Bronchial epithelial cell (primary cell): Measurements from ENCODE around the gene ADIG. TPM values are rescaled to one million over a fixed set of nuclear protein-coding genes. Genes with fewer than 3 reads are reported as not detected.

Experiments used
- DNase-seq: peaks from one replicate; pipeline ENCODE4 v3.0.0-alpha.2; 2010; ENCODE audit warnings: low read depth
- FAIRE-seq: peaks from 2 replicates; lab custom pipeline; 2011; peaks lifted over from hg19 to GRCh38; lab: Jason Lieb, UNC
- H3K27me3 ChIP-seq: 2 replicates; pipeline ENCODE4 v1.5.1; 2011; ENCODE audit warnings: low read length; ENCODE audit not compliant: control insufficient read depth, insufficient read depth
- H3K36me3 ChIP-seq: 2 replicates; pipeline ENCODE4 v1.5.1; 2011; ENCODE audit warnings: low read length; ENCODE audit not compliant: control insufficient read depth, insufficient read depth
- H3K4me3 ChIP-seq: 2 replicates; pipeline ENCODE4 v1.5.1; 2011; ENCODE audit warnings: mild to moderate bottlenecking, low read depth, low read length, control low read depth
- CTCF ChIP-seq: IDR thresholded peaks from 2 replicates; pipeline ENCODE4 v1.5.1; 2011; ENCODE audit warnings: mild to moderate bottlenecking, moderate library complexity, low read length, control low read depth, inconsistent platforms; ENCODE audit not compliant: insufficient read depth, severe bottlenecking
- total RNA-seq: library from RNA; depleted of rRNA; stranded (reverse); fragments of >200 nt; gene quantifications from 2 replicates; pipeline ENCODE4 v1.2.1, GENCODE V29; 2014

The ADIG gene
- total RNA-seq, 1 donor from 2014 or later = not detected

- FAIRE-seq = no peak
Observed at GRCh38 chr20:38554986-38555385, 26.0 kb upstream of the ADIG start.

GRCh38 chr20:38555395-38555794, 25.6 kb upstream of the ADIG start:
- FAIRE-seq (no peak), DNase-seq (no peak)
- Histone ChIP-seq H3K4me3 (no peak overlapping the region), H3K27me3 (no peaks in the 10 kb centered on the region), H3K36me3 (peaks cover 7% of the 10 kb centered on the region)
- no peak for TF ChIP-seq CTCF

More at GRCh38 chr20:38554986-38555385, 26.0 kb upstream of the ADIG start:
- H3K27me3 ChIP-seq = no peaks in the 10 kb centered on the region
- no peak overlapping the region for H3K4me3 ChIP-seq
- DNase-seq = no peak
- TF ChIP-seq CTCF = no peak
- peaks cover 7% of the 10 kb centered on the region for H3K36me3 ChIP-seq

GRCh38 chr20:38557174-38557573, 23.8 kb upstream of the ADIG start:
- no peak overlapping the region for H3K4me3 ChIP-seq
- TF ChIP-seq CTCF = no peak
- no peak for DNase-seq
- FAIRE-seq = no peak
- H3K36me3 ChIP-seq = peaks cover 5% of the 10 kb centered on the region
- no peaks in the 10 kb centered on the region for H3K27me3 ChIP-seq

DNA sequence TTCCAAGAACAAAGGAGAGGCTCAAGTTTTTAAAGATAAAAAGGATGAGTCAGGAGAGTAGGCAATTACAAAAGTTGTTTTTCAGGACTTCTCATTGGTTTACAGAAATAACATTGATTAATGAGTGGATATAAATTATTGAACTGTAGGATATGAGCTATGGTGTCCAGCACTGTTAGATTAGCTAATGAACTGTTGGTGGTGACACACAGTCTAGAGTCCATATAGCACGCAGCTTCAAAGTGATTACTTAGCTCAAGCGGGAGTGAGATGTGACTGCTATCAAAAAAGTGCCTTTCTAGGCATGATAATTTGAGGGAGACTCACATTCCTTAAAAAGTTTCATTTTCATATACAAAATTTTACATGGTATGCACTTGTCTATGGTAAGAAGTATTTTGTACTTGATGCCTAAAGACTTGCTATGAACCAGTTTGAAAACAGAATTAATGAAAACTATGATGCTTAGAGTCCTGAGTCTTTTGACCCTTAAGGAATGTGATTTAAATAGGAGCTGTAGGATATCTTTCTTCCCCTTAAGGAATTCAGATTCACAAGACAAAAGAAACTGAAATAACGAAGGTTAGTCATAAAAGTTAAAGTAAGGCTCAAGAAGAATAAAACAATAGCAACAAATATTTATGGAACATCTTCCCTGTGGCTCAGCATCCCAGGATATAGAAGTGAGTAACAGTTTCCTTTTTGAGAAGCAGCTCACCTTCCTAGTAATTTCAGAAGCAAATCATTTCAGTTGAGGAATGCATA, 22.2 kb upstream of the ADIG start:
- Histone ChIP-seq H3K36me3 (peaks cover 5% of the 10 kb centered on the region), H3K27me3 (no peaks in the 10 kb centered on the region), H3K4me3 (no peak overlapping the region)
- TF ChIP-seq CTCF = no peak
- DNase-seq = no peak
- no peak for FAIRE-seq

GRCh38 chr20:38559764-38560163, 21.2 kb upstream of the ADIG start:
- H3K27me3 ChIP-seq = no peaks in the 10 kb centered on the region
- FAIRE-seq (no peak), DNase-seq (no peak)
- TF ChIP-seq CTCF = no peak
- H3K36me3 ChIP-seq = peaks cover 4% of the 10 kb centered on the region
- H3K4me3 ChIP-seq = no peak overlapping the region
